ENCODE results near the gene SH2D3C. TPM values are rescaled to one million over a fixed set of nuclear protein-coding genes. Genes with fewer than 3 reads are reported as not detected.
A peak's percentile ranks its signal among the peaks of the same experiment; 100 is the strongest.

Gene SH2D3C
- total and polyA plus RNA-seq, 2 of the 4 experiments (the other 2 are of a cell fraction): under 0.01 to 0.24 TPM

GRCh38 chr9:127789179-127789578, 10.7 kb upstream of the SH2D3C start:
- no peak overlapping the region for H3K4me3 ChIP-seq (ENCODE audit: insufficient read depth, low read depth, low read length)
- no peaks in the 10 kb centered on the region for H3K27me3 ChIP-seq (ENCODE audit: control insufficient read depth, insufficient read depth, low read length)
- no peak overlapping the region for H3K27ac ChIP-seq (ENCODE audit: insufficient read depth, low read length)
- no peak overlapping the region for H4K5ac ChIP-seq (ENCODE audit: low read depth, low read length)
- ATAC-seq (ENCODE audit: low read depth) (no peak), DNase-seq (no peak)
- no peak overlapping the region for H2AK5ac ChIP-seq (ENCODE audit: low read depth, low read length)
- H3K4ac ChIP-seq (ENCODE audit: low read depth, low read length): no peak overlapping the region
- H3K14ac ChIP-seq (replicated peaks; ENCODE audit: low read depth, low read length): no peak overlapping the region
- H2BK20ac ChIP-seq (ENCODE audit: low read depth, low read length): no peak overlapping the region
- no peak overlapping the region for H4K91ac ChIP-seq (ENCODE audit: insufficient read depth, low read depth, low read length)
- H3K9me3 ChIP-seq (ENCODE audit: control insufficient read depth, insufficient read depth, low read length): no peaks in the 10 kb centered on the region
- peaks cover 8% of the 10 kb centered on the region for H3K9me1 ChIP-seq (ENCODE audit: insufficient read depth, low read length)
- H2AK9ac ChIP-seq (replicated peaks; ENCODE audit: low read depth, low read length, poor library complexity): no peak overlapping the region
- H4K20me1 ChIP-seq (ENCODE audit: insufficient read depth, low read length): peaks cover 67% of the 10 kb centered on the region
- H2BK120ac ChIP-seq (ENCODE audit: low read depth, low read length): no peak overlapping the region
- 93% methylated on average over 14 of the region's 25 CpGs; no CpG with 5 or more reads in 1 of the 2 experiments for WGBS, 2 experiments (ENCODE audit: extremely low coverage in 2 of 2, insufficient read length in 1 of 2)
- dilution Hi-C loops (cut with HindIII; ENCODE audit: low sequenced_read_pairs, unreplicated experiment): no loop called here
- no peak overlapping the region for H3K9ac ChIP-seq (ENCODE audit: low read depth, low read length)
- H3K18ac ChIP-seq (ENCODE audit: low read depth, low read length): no peak overlapping the region
- H3K4me1 ChIP-seq (ENCODE audit: control insufficient read depth, insufficient read depth, low read length): peaks cover 7% of the 10 kb centered on the region; the same call in 1 of the 2 replicates
- no peak overlapping the region for H3K23ac ChIP-seq (ENCODE audit: low read depth, low read length)
- peaks cover 50% of the 10 kb centered on the region for H3K36me3 ChIP-seq (ENCODE audit: control insufficient read depth, insufficient read depth, low read length)
- ChIA-PET POLR2A (ENCODE audit: unreplicated experiment) (no interaction called here), CTCF (no interaction called here)
- no peak overlapping the region for H2BK15ac ChIP-seq (ENCODE audit: low read depth, low read length)
- H4K8ac ChIP-seq (ENCODE audit: low read depth in 2 of 2, low read length in 2 of 2): no peak overlapping the region
- no peak for TF ChIP-seq CHD1 (IDR thresholded peaks at IDR 0.05; ENCODE audit: low read depth, low read length)
- no peak for TF ChIP-seq NFE2L2 (IDR thresholded peaks at IDR 0.05; ENCODE audit: low read depth, low read length)
- no peak for TF ChIP-seq CEBPB (IDR thresholded peaks at IDR 0.05; ENCODE audit: low read depth, low read length)
- no peak for TF ChIP-seq RAD21 (IDR thresholded peaks at IDR 0.05; ENCODE audit: low read length)
- TF ChIP-seq FOS (IDR thresholded peaks at IDR 0.05; ENCODE audit: low read depth, low read length): no peak
- no peak for TF ChIP-seq RCOR1 (IDR thresholded peaks at IDR 0.05; ENCODE audit: insufficient replicate concordance, low read length)
- no peak for TF ChIP-seq MAZ (IDR thresholded peaks at IDR 0.05; ENCODE audit: borderline replicate concordance, low read depth, low read length)
- TF ChIP-seq SMC3 (IDR thresholded peaks at IDR 0.05; ENCODE audit: low read depth, low read length): no peak
- no peak for TF ChIP-seq CTCF (conservative IDR thresholded peaks at IDR 0.05; ENCODE audit: low read depth, low read length)
- TF ChIP-seq USF2 (IDR thresholded peaks at IDR 0.05; ENCODE audit: low read depth, low read length): no peak
- TF ChIP-seq POLR2A (IDR thresholded peaks at IDR 0.05; ENCODE audit: low read depth, low read length): no peak
- no peak for TF ChIP-seq MXI1 (IDR thresholded peaks at IDR 0.05; ENCODE audit: borderline replicate concordance, low read depth, low read length)
- no peak for TF ChIP-seq ELK1 (IDR thresholded peaks at IDR 0.05; ENCODE audit: borderline replicate concordance, low read depth, low read length)
- TF ChIP-seq BHLHE40 (IDR thresholded peaks at IDR 0.05; ENCODE audit: low read depth, low read length): no peak
- no peak for TF ChIP-seq RFX5 (IDR thresholded peaks at IDR 0.05; ENCODE audit: low read depth, low read length)
- TF ChIP-seq MAFK (IDR thresholded peaks at IDR 0.05; ENCODE audit: low read depth, low read length): no peak
- peak overlapping the region; percentile 17 for H2AFZ ChIP-seq (replicated peaks; ENCODE audit: low read length, poor library complexity)
- H3K56ac ChIP-seq (ENCODE audit: extremely low read depth, insufficient read depth, low read length): no peak overlapping the region
- no TSS peak for BruUV-seq (replicated peaks)
- H3K4me2 ChIP-seq (ENCODE audit: low read depth, low read length): no peak overlapping the region
- H2BK5ac ChIP-seq (ENCODE audit: low read depth, low read length, poor library complexity, severe bottlenecking): no peak overlapping the region
- in situ Hi-C loops (cut with MboI; ENCODE audit: low sequenced_read_pairs): no loop called here
- intact Hi-C loops (cut with micrococcal nuclease): no loop called here
- peaks cover 26 to 74% of the 10 kb centered on the region in 2 experiments for H3K79me1 ChIP-seq (ENCODE audit: low read depth in 1 of 2, low read length in 2 of 2)

All from IMR-90 (cell line).